Stimulated activated CD4-positive, alpha-beta T cell treated with anti-CD3 and anti-CD28 coated beads, Interleukin-2, amount 100 ng/mL, for 4 hours (primary cell): ENCODE data around the gene GRB2.
A peak's percentile ranks its signal among the peaks of the same experiment; 100 is the strongest.

Source experiments
- DNase-seq: peaks from one replicate; pipeline ENCODE4 v3.0.0-alpha.2; 2020; ENCODE audit warnings: low read depth

GRB2 gene

GRCh38 chr17:75414488-75414887 lies 9.0 kb upstream of the GRB2 start:
- no peak for DNase-seq

- peak; percentile 52 for DNase-seq
Measured at GRCh38 chr17:75412455-75413317, 7.2 kb upstream of the GRB2 start.

GRCh38 chr17:75411328-75412067 lies 6.0 kb upstream of the GRB2 start:
- DNase-seq, result no peak

- no peak for DNase-seq
Measured at GRCh38 chr17:75410141-75410540, 4.7 kb upstream of the GRB2 start.

- no peak for DNase-seq
Measured at GRCh38 chr17:75407655-75408352, 2.3 kb upstream of the GRB2 start.

GRCh38 chr17:75406222-75406615 lies 741 bp upstream of the GRB2 start:
- DNase-seq, result no peak

GRCh38 chr17:75404731-75405364 lies 630 bp downstream of the GRB2 start:
- peak; percentile 37 for DNase-seq

GRCh38 chr17:75404223-75404730 lies 1.2 kb downstream of the GRB2 start:
- DNase-seq, result no peak

- no peak for DNase-seq
Measured at GRCh38 chr17:75403131-75403530, 2.3 kb downstream of the GRB2 start.

GRCh38 chr17:75402026-75402425 lies 3.5 kb downstream of the GRB2 start:
- DNase-seq, result no peak

GRCh38 chr17:75400326-75400939 lies 5.0 kb downstream of the GRB2 start:
- DNase-seq, result no peak

- DNase-seq, result no peak
Measured at GRCh38 chr17:75398279-75398678, 7.2 kb downstream of the GRB2 start.

GRCh38 chr17:75397217-75397616 lies 8.3 kb downstream of the GRB2 start:
- no peak for DNase-seq

- DNase-seq, result no peak
Measured at GRCh38 chr17:75396796-75397195, 8.7 kb downstream of the GRB2 start.

GRCh38 chr17:75396025-75396424 lies 9.5 kb downstream of the GRB2 start:
- DNase-seq, result no peak

- DNase-seq, result no peak
Measured at GRCh38 chr17:75394332-75394918, 11.1 kb downstream of the GRB2 start.

GRCh38 chr17:75393523-75394331 lies 11.8 kb downstream of the GRB2 start:
- peak; percentile 57 for DNase-seq

GRCh38 chr17:75392559-75392958 lies 12.9 kb downstream of the GRB2 start:
- DNase-seq, result no peak

GRCh38 chr17:75390982-75391381 lies 14.5 kb downstream of the GRB2 start:
- no peak for DNase-seq

GRCh38 chr17:75388476-75389030 lies 16.9 kb downstream of the GRB2 start:
- no peak for DNase-seq
